ENCODE measurements around the gene IGSF3.

DNA sequence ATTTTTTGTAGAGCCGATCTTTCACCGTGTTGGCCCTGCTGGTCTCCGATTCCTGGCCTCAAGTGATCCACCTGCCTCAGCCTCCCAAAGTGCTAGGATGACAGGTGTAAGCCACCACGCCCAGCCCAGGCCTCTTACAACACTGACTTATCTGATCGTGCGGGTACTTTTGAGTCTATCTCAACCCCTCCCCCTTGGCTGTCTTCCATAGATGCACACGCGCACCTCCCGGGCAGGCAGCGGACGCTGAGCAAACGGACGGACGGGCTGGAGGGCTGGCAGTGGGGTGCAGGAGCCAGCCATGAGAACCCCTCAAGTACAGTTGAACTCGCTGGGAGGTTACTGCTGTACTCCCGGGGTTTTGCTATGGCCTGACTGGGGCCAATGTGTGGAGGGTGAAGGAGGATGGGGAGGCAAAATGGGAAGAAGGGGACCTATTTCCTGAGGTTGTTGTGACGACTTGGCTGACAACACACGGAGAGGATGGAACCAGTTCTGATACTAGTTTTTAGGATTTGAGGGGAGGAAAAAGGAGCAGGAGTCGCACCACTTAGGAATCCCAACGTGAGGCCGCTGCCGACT is 97.7 kb downstream of the IGSF3 start:
- TF ChIP-seq, protein P1, sequence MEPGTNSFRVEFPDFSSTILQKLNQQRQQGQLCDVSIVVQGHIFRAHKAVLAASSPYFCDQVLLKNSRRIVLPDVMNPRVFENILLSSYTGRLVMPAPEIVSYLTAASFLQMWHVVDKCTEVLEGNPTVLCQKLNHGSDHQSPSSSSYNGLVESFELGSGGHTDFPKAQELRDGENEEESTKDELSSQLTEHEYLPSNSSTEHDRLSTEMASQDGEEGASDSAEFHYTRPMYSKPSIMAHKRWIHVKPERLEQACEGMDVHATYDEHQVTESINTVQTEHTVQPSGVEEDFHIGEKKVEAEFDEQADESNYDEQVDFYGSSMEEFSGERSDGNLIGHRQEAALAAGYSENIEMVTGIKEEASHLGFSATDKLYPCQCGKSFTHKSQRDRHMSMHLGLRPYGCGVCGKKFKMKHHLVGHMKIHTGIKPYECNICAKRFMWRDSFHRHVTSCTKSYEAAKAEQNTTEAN (CRISPR knock-in tag; IDR thresholded peaks at IDR 0.05): no peak
- TF ChIP-seq JUN (CRISPR knock-in tag; IDR thresholded peaks at IDR 0.05) (no peak), NR2C2 (CRISPR knock-in tag; IDR thresholded peaks at IDR 0.05) (no peak)
- TF ChIP-seq, protein P2, sequence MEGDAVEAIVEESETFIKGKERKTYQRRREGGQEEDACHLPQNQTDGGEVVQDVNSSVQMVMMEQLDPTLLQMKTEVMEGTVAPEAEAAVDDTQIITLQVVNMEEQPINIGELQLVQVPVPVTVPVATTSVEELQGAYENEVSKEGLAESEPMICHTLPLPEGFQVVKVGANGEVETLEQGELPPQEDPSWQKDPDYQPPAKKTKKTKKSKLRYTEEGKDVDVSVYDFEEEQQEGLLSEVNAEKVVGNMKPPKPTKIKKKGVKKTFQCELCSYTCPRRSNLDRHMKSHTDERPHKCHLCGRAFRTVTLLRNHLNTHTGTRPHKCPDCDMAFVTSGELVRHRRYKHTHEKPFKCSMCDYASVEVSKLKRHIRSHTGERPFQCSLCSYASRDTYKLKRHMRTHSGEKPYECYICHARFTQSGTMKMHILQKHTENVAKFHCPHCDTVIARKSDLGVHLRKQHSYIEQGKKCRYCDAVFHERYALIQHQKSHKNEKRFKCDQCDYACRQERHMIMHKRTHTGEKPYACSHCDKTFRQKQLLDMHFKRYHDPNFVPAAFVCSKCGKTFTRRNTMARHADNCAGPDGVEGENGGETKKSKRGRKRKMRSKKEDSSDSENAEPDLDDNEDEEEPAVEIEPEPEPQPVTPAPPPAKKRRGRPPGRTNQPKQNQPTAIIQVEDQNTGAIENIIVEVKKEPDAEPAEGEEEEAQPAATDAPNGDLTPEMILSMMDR (IDR thresholded peaks at IDR 0.05): no peak

Data from WTC11 (cell line).